Measurements from ENCODE around the gene TNRC6B. TPM values are rescaled to one million over a fixed set of nuclear protein-coding genes. Genes with fewer than 3 reads are reported as not detected.
"Not testable (repeated sequence)": the region's sequence is repeated elsewhere in the genome, so short reads cannot be mapped to it uniquely, and the experiment has no call there.

The TNRC6B gene
- polyA plus RNA-seq, 12 donors = 8.3 to 93.8 (median 10.7) TPM

- peak; percentile 65 for DNase-seq
Measured at GRCh38 chr22:40276996-40277823, 99.5 kb downstream of the TNRC6B start.

GRCh38 chr22:40279017-40279416 is 101.3 kb downstream of the TNRC6B start:
- no peak for DNase-seq

- no peak for DNase-seq
Measured at GRCh38 chr22:40281717-40282116, 104.0 kb downstream of the TNRC6B start.

GRCh38 chr22:40285513-40285912 is 107.8 kb downstream of the TNRC6B start:
- no peak for DNase-seq

- no peak for DNase-seq
Measured at GRCh38 chr22:40289991-40290459, 112.3 kb downstream of the TNRC6B start.

- no peak for DNase-seq
Measured at GRCh38 chr22:40290516-40290915, 112.8 kb downstream of the TNRC6B start.

GRCh38 chr22:40294696-40295095 is 117.0 kb downstream of the TNRC6B start:
- DNase-seq = no peak

- DNase-seq = no peak
Measured at GRCh38 chr22:40300316-40300715, 122.6 kb downstream of the TNRC6B start.

GRCh38 chr22:40300884-40301672 is 123.4 kb downstream of the TNRC6B start:
- DNase-seq = no peak

GRCh38 chr22:40302149-40302548 is 124.4 kb downstream of the TNRC6B start:
- DNase-seq = no peak

- DNase-seq = no peak
Measured at GRCh38 chr22:40305625-40306024, 127.9 kb downstream of the TNRC6B start.

- DNase-seq = no peak
Measured at GRCh38 chr22:40308999-40309573, 131.4 kb downstream of the TNRC6B start.

GRCh38 chr22:40309631-40310030 is 131.9 kb downstream of the TNRC6B start:
- no peak for DNase-seq

GRCh38 chr22:40310081-40310767 is 132.5 kb downstream of the TNRC6B start:
- peak; percentile 84 for DNase-seq

- DNase-seq = no peak
Measured at GRCh38 chr22:40310768-40311120, 133.0 kb downstream of the TNRC6B start.

- not testable (repeated sequence) for DNase-seq
Measured at GRCh38 chr22:40311646-40312045, 133.9 kb downstream of the TNRC6B start.

- DNase-seq = no peak
Measured at GRCh38 chr22:40312050-40312449, 134.3 kb downstream of the TNRC6B start.

- DNase-seq = no peak
Measured at GRCh38 chr22:40313007-40313406, 135.3 kb downstream of the TNRC6B start.

GRCh38 chr22:40314041-40314440 is 136.3 kb downstream of the TNRC6B start:
- DNase-seq = no peak

- DNase-seq = no peak
Measured at GRCh38 chr22:40320687-40321086, 143.0 kb downstream of the TNRC6B start.

GRCh38 chr22:40322021-40322420 is 144.3 kb downstream of the TNRC6B start:
- no peak for DNase-seq

Measured in muscle of arm (tissue), 12 donors.